Hematopoietic multipotent progenitor cell (in vitro differentiated cells): ENCODE measurements around the gene TTC33. TPM values are rescaled to one million over a fixed set of nuclear protein-coding genes. Genes with fewer than 3 reads are reported as not detected.
"Not testable (repeated sequence)": the region's sequence is repeated elsewhere in the genome, so short reads cannot be mapped to it uniquely, and the experiment has no call there.

Experiments used
- DNase-seq, 3 donors: peaks; one replicate each; pipeline ENCODE4 v3.0.0-alpha.2; 2011 to 2015; ENCODE audit warnings: low read depth in 2 of 3, low spot score in 2 of 3
- total RNA-seq: library from RNA; depleted of rRNA; stranded (reverse); fragments of >200 nt; gene quantifications from one replicate; pipeline ENCODE4 v1.2.3, GENCODE V29; 2012

Gene TTC33
- total RNA-seq, 1 donor, result 3.8 TPM

DNA sequence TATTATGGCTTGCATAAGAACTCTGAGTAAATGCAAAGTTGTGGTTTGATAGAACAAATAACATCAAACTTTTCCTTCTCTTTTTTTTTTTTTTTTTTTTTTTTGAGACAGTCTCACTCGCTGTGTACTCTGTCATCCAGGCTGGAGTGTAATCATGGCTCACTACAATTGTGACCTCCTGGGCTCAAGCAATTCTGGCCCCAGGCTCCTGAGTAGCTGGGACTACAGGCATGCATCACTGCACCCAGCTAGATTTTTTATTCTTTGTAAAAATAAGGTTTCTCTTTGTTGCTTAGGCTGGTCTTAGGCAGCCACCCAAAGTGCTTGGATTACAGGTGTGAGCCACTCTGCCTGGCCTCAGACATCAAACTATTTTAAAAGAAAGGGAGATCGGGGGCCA is 95.0 kb downstream of the TTC33 start:
- DNase-seq, result no peak

DNA sequence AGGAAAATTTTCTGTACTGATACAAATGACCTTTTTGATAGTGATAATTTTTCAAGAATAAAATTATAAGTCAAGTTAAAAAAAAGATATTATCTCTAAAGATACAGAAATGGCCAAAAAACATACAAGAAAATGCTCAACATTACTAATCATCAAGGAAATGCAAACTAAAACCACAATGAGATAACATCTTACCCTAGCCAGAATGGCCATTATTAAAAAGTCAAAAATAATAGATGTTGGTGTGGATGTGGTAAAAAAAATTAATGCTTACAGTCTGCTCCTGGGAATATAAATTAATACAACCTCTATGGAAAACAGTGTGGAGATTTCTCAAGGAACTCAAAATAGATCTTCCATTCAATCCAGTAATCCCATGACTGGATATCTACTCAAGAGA is 99.0 kb downstream of the TTC33 start:
- no peak for DNase-seq

DNA sequence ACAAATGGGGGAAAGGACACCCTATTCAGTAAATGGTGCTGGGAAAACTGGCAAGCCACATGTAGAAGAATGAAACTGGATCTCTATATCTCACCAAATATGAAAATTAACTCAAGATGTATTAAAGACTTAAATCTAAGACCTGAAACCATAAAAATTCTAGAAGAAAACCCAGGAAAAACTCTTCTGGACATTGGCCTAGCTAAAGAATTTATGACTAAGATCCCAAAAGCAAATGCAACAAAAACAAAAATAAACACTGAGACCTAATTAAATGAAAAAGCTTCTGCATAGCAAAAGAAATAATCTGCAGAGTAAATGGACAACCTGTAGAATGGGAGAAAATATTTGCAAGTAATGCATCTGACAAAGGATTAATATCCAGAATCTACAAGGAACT is 99.7 kb downstream of the TTC33 start:
- not testable (repeated sequence) for DNase-seq

DNA sequence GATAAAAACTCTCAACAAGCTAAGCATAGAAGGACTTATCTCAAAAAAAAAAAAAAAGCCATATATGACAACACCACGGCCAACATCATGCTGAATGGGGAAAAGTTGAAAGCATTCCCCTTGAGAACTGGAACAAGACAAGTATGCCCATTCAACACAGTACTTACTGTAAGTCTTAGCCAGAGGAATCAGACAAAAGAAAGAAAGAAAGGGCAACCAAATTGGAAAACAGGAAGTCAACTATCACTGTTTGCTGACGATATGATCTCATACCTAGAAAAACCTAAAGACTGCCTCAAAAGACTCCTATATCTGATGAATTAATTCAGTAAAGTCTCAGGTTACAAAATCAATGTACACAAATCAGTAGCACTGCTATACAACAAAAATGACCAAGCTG is 100.6 kb downstream of the TTC33 start:
- no peak for DNase-seq

DNA sequence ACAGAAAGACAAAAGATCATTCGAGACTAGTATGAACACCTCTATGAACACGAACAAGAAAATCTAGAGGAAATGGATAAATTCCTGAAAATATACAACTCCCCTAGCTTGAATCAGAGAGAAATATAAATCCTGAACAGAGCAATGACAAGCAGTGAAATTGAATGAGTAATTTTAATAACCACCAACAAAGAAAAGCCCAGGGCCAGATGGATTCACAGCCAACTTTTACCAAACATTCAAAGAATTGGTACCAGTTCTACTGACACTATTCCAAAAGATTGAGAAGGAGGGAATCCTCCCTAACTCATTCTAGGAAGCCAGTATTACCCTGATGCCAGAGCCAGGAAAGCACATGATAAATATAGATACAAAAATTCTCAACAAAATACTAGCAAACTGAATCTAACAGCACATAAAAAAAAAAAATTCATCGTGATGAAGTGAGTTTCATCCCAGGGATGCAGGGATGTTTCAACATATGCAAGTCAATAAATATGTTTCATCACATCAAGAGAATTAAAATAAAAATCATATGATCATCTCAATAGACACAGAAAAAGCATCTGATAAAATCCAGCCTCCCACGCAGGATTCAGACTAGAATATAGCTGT is 101.3 kb downstream of the TTC33 start:
- no peak for DNase-seq

DNA sequence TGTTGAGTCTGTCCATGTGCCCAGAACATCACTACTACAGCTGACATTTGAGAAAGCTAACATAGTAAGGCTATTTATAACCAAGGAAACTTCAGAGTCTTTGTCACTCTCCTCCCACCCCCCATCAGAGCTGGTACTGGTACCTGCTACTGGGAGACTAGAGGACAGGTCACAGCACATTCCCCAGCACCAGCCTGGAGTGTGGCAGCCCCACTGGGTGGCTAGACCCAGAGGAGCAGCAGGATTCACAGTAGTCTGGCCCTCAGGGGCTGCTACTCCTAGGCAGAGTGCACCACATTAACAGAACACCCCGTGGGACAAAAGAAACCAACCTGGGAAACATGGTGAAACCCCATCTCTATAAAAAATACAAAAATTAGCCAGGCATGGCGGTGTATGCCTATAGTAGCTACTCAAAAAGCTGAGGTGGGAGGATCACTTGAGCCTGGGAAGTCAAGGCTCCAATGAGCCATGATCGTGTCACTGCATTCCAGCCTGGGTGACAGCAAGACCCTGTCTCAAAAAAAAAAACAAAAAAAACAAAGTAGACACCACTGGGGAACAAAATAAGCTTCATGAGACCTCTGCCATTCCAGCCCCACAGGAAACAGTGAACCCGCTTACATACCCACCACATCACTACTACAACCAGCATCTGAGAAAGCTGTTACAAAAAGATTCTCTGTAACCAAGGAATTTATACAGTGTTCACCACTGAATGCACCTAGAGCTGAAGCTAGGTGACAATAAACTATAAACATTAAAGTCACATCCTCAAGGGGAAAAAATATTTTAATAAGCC is 102.3 kb downstream of the TTC33 start:
- DNase-seq, result no peak

DNA sequence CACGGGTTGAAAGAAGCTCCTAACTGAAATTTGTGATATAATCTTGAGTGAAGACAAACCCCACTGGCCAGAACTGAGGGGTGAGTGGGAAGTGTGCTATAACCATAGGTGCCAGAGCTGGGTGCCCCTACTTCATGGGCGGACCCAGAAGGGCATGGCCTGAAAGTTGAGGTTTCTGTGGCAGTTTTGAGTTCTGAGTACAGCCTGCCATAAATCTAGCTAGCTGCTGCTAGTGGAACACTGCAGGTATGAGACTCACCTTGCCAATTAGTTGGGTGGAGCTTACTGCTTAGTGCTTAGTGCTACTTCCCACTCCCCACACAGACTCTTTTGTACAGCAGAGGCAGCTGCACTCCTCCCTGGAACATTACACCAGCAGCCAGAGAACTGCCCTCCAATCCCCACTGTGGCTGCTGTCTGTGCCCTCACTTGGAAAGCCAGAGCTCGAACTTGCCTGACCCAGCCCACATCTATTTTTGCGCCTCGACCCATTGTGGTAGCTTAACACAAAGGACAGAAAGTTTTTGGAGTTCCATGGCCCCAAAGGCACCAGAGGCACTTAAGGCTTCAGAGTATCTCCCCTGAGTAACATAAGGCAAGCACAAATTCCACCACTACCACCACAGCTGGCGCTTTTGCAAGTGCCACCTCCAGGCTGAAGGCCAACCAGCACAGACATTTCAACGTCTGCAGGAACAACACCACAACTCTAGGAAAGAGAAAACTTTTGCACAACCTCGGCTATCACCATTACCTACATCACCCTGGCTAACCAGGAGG is 103.1 kb downstream of the TTC33 start:
- DNase-seq, result no peak

DNA sequence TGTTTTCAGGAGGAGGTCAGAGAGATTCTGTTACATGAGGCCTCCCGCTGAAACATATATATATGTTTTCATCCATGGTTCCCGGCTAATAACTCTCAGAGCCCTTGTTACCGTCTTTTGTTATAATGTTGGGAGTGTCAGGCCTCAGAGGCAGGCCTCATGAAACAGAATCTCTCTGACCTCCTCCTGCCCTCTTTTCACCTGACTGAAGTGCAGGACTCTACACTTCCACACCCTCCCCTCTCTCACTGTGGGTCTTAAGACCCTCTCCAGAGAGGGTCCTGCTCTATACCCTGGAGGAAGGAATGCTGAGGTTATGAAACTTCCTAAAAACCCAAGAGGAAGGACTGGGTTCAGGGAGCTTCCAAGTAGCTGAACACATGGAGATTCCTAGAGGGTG is 104.6 kb downstream of the TTC33 start:
- no peak for DNase-seq

DNA sequence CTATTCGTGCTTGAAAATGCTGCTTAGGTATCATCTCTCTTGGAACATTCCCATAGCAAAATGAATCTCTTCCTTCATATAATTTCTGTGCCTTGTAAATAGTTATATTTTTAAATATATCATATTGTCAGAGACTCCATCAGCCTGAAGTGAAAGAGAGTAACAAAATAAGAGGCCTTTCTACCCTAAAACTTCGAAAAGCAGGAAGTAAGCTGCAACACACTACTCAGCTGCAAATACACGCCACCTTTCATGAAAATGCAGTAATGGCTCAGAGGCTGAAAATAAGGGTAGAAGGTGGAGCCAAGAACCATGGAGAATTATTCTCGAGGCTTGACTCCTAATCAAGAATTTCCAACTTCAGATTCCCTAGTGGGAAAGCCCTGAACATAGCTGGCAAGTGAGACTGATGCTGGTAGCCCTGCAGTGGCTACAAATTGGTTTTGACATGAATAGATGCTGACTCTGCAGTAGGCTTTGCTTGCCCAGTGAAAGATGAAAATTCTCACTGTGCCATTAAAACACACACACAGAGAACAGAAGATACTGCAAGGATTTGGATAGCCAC is 106.2 kb downstream of the TTC33 start:
- DNase-seq, result peak in 1 of 3 donors; percentile 44

DNA sequence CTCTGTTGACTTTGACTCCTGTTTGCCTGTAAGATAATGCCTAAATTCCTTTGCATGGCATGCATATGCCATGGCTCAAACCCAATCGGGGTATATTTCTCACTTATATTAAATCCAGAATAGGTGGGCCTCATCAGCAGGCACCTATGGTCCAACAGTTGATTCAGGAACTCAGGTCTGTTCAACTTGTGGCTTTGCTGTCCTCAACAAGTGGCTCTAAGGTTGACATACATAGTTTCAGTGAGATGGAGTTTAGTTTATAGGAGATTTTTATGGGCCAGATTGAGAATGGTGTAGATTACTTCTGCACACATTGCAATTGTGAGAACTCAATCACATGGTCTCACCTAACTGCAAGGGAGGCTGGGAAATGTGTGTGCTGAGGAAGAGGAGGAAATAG is 107.6 kb downstream of the TTC33 start:
- DNase-seq, result no peak

DNA sequence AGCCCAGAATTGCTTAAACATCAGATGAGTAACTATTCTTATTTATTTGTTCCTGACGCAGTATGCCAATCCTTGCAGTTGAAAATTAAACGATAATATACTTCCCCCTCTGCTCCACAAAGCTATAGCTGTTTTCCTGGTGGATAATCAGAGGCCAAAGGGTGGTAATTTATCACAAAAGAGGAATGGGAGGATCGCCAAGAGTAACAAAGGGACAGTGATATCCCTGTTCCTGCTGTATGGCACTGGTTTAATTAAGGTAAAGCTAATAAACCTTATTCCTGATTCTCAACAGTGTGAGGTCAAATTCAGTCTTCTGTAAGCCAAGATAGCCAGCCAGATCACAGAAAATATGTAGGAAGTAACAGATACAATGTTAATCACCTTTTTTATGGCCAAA is 109.5 kb downstream of the TTC33 start:
- no peak for DNase-seq

DNA sequence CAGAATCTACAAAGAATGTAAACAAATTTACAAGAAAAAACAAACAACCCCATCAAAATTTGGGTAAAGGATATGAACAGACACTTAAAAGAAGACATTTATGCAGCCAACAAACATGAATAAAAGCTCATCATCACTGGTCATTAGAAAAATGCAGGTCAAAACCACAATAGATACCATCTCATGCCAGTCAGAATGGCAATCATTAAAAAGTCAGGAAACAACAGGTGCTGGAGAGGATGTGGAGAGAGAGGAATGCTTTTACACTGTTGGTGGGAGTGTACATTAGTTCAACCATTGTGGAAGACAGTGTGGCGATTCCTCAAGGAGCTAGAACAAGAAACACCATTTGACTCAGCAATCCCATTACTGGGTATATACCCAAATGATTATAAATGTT is 116.2 kb downstream of the TTC33 start:
- DNase-seq, result not testable (repeated sequence)

DNA sequence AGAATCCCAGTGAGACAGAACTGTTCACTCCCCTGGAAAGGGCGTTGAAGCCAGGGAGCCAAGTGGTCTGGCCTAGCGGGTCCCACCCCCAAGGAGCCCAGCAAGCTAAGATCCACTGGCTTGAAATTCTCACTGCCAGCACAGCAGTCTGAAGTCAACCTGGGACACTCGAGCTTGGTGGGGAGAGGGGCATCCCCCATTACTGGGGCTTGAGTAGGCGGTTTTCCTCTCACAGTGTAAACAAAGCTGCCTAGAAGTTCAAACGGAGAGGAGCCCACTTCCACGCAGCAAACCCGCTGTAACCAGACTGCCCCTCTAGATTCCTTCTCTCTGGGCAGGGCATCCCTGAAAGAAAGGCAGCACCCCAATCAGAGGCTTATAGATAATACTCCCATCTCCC is 121.2 kb downstream of the TTC33 start:
- DNase-seq, result no peak

DNA sequence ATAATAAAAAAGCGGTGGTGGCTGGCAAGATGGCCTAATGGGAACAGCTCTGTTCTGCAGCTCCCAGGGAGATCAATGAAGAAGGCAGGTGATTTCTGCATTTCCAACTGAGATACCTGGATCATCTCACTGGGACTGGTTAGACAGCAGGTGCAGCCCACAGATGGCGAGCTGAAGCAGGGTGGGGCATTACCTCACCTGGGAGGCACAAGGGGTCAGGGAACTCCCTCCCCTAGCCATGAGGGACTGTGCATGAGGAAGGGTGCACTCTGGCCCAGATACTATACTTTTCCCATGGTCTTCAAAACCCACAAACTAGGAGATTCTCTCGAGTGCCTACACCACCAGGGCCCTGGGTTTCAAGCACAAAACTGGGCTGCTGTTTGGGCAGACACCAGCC is 121.6 kb downstream of the TTC33 start:
- no peak for DNase-seq

DNA sequence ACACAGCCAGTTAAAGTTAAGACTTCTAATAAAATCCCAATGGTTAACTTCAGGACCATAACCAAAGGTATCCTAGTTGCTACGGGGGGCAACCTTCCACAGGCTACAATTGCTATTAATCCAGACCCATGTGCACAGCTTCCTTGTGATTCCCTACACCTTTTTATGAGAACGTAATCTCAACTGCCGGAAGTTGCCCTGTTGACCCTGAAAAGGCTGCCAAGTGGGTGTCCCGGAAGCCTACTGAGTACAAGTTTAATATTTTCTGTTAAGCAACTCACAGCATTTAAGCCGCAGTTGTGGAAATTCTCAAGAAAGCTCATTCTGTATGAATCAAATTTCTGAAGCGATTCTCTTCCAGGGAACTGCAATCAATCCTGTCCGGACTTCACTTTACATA is 124.5 kb downstream of the TTC33 start:
- DNase-seq, result no peak

DNA sequence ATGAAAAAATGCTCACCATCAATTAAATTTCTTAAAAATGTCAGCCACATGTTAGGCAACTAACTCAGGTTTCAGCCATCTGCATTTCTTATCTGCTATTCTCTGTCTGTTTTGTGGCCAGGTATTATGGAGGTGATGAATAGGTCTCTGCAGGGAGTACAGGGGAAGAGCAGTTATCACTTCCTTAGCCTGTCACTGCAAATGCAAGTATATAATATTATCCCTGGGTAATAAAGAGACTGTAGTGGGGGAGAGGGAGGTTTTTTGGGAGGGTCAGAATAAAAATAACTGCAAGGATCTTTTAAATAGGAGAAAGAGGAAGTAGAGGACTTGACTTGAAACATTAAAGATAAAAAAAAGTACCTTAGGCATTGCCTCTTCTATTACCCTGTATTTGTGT is 125.6 kb downstream of the TTC33 start:
- DNase-seq, result peak in 1 of 3 donors; percentile 50

DNA sequence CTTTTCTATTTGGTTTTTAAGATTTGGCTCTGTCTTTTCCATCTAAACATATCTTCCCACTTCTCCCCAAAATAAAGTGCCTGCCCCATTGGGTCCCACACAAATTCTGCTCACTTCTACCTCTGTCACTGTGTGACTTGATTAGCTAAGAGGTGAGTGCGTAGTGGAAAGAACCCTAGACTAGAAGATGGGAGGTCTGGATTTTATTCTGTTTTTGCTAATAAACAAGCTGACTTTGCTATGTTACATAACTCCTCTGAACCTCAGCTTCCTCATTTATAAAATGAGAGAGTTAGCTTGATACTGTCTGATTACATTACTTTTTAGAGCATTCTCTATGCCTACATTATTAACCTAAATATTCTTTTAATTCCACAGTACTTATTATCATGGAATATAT is 127.4 kb downstream of the TTC33 start:
- DNase-seq, result peak in 2 of 3 donors; percentile 43 to 87

DNA sequence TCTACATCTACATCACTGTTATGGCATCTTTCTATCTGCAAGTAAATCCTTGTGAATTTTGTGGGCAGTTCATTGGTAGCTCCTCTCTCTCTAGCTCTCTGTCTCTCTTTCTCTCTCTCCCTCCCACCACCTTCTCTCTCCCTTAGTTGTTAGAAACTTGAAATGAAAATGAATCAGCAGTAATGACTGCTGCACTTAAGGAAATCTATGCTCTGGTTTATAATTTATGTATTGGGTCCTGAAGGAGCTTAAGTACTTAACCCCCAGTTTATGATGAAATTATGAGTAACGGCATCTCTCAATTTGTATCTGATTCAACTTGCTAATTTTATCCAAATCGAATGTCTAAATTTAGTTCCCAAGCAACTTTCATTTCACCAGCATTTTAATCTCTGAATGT is 128.1 kb downstream of the TTC33 start:
- DNase-seq, result peak in 1 of 3 donors; percentile 30

DNA sequence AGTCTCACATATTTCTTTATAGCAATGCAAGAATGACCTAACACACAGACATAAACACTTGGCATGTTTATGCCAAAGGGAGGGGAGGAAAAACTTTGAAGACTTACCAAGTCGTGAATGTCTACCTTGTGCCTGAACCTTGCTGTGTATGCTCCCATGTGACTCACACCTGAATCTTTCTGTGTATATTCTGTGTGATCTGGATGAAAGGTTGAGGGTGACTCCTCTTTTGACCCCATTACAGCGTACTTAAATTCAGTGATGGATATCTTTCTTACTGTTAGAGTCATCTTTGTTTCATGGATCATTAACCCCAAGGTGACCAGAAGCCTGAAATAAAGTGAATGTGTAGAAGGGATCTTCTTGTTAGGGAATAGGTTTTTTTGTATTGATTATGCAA is 129.0 kb downstream of the TTC33 start:
- no peak for DNase-seq

DNA sequence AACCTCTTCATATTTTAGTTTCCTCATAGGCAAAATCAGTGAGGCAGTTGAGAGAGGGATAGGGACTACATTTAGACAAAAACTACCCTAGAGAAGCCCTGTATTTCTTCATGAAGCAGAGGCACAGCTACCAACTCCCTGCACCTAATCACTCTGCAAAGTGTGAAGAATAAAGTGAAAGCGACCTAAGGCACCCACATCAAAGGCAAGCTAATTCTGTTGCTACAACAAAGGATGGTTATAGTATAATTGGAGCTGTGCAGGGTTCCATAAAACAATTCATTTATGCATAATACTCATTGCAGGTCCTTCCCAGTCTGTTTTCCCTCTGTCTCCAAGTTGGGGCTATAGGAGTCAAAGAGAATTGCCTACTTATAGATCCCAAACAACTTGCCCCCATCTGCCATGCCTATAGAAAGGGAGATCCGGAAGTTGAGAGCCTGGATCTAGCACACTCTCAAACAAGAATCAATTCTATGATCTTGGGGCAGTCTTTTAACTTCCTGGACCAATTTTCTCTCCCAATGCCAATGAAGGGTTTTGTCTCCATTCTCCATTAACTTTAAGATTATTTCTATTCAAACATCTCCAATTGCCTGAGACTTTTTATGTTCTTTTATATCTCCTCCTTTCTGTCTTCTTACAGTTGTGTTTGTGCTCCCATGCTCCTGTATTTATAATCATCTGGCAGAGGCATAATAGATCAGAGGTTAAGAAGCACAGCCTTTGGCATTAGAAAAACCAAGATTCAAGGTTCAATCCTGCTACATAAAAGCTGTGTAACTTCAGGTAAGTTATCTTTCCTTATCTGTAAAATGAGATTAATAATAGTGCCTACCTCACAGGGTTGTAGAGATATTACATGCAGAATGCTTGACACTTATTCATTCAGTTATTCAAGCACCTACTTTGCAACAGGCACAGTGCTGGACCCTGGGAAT is 132.0 kb downstream of the TTC33 start:
- DNase-seq, result peak in 1 of 3 donors; percentile 13
